Measurements from ENCODE around the gene CDRT15. TPM values are rescaled to one million over a fixed set of nuclear protein-coding genes. Genes with fewer than 3 reads are reported as not detected.
"Not testable (repeated sequence)": the region's sequence is repeated elsewhere in the genome, so short reads cannot be mapped to it uniquely, and the experiment has no call there.

Gene CDRT15
- total and polyA plus RNA-seq, 11 donors: not detected

GRCh38 chr17:14197586-14197985 is 39.1 kb downstream of the CDRT15 start:
- Histone ChIP-seq H3K4me1 (peaks cover 0 to 79% (median 20%) of the 10 kb centered on the region in 12 donors), H3K4me3 (no peak overlapping the region), H3K36me3 (peaks cover 0 to 14% (median 0%) of the 10 kb centered on the region in 9 donors), H3K27ac (peak overlapping the region in 3 of 12 donors; percentile 17 to 77 (median 46)), H3K27me3 (no peaks in the 10 kb centered on the region), H3K9me3 (no peaks in the 10 kb centered on the region)
- TF ChIP-seq, protein P1, sequence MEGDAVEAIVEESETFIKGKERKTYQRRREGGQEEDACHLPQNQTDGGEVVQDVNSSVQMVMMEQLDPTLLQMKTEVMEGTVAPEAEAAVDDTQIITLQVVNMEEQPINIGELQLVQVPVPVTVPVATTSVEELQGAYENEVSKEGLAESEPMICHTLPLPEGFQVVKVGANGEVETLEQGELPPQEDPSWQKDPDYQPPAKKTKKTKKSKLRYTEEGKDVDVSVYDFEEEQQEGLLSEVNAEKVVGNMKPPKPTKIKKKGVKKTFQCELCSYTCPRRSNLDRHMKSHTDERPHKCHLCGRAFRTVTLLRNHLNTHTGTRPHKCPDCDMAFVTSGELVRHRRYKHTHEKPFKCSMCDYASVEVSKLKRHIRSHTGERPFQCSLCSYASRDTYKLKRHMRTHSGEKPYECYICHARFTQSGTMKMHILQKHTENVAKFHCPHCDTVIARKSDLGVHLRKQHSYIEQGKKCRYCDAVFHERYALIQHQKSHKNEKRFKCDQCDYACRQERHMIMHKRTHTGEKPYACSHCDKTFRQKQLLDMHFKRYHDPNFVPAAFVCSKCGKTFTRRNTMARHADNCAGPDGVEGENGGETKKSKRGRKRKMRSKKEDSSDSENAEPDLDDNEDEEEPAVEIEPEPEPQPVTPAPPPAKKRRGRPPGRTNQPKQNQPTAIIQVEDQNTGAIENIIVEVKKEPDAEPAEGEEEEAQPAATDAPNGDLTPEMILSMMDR (IDR thresholded peaks at IDR 0.05): no peak
- TF ChIP-seq POLR2A (IDR thresholded peaks at IDR 0.05): no peak
- intact Hi-C loops (cut with DNase I): no loop called here
- no peak for DNase-seq
- WGBS, 4 donors: 38 to 91% (median 57%) methylated on average over 4 of the region's 4 CpGs
- peak in 3 of 4 donors; percentile 45 to 51 (median 50) for ATAC-seq

GRCh38 chr17:14197057-14197456 is 39.6 kb downstream of the CDRT15 start:
- H3K27ac ChIP-seq: peak overlapping the region in 1 of 12 donors; percentile 77
- no peaks in the 10 kb centered on the region for H3K9me3 ChIP-seq
- H3K4me1 ChIP-seq: peaks cover 0 to 74% (median 20%) of the 10 kb centered on the region in 12 donors
- ATAC-seq (no peak), DNase-seq (no peak)
- no peaks in the 10 kb centered on the region for H3K27me3 ChIP-seq
- TF ChIP-seq, protein P1 (IDR thresholded peaks at IDR 0.05): no peak
- no peak for TF ChIP-seq POLR2A (IDR thresholded peaks at IDR 0.05)
- WGBS, 4 donors: 93 to 95% (median 94%) methylated on average over 2 of the region's 2 CpGs
- intact Hi-C loops (cut with DNase I): no loop called here
- no peak overlapping the region for H3K4me3 ChIP-seq
- peaks cover 0 to 19% (median 3%) of the 10 kb centered on the region in 9 donors for H3K36me3 ChIP-seq

GRCh38 chr17:14196377-14196997 is 40.2 kb downstream of the CDRT15 start:
- ATAC-seq (no peak), DNase-seq (no peak)
- intact Hi-C loops (cut with DNase I): no loop called here
- Histone ChIP-seq H3K4me1 (peaks cover 0 to 69% (median 17%) of the 10 kb centered on the region in 12 donors), H3K27me3 (no peaks in the 10 kb centered on the region), H3K36me3 (peaks cover 0 to 19% (median 3%) of the 10 kb centered on the region in 9 donors), H3K27ac (peak overlapping the region in 1 of 12 donors; percentile 77), H3K4me3 (no peak overlapping the region), H3K9me3 (no peaks in the 10 kb centered on the region)
- TF ChIP-seq, protein P1 (IDR thresholded peaks at IDR 0.05): peak in 1 of 12 donors; percentile 10
- TF ChIP-seq POLR2A (IDR thresholded peaks at IDR 0.05): no peak
- WGBS, 4 donors: 78 to 95% (median 89%) methylated on average over 4 of the region's 4 CpGs

DNA sequence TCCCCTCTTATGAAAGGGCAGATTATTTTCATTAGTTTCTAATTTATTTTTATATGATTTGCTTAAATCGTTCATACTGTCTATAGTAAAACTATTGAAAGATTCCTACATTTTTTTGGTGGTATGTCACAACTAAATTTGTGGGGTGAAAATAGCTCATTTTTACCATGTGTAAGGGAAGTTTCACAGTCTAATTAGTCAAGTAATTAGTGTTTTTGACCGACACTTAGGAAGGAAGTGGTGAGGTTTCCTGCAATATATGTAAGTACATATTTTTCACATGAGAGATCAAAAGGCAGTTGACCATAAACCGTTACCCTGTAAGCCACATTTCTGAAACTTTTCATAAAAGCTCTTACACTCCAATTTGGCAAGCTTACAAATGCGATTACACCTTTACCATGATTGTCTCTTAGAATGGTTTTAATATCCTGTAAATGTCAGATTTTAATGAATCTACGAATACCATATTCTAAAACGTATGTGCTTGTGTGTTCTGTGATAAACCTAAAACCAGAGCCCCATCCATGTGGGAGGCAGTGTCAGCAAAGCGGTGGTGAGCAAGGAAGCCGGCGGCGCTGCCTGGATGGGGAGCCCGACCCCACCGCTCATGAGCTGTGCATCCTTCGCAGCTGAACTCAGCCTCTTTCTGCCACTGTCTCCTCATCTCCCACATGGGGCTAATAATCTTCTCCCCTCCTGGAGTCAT is 43.9 kb downstream of the CDRT15 start:
- DNase-seq; ATAC-seq; H3K27me3 ChIP-seq; H3K4me3 ChIP-seq; H3K9me3 ChIP-seq; intact Hi-C loops (cut with DNase I): not testable (repeated sequence)
- Histone ChIP-seq H3K36me3 (peaks cover 0 to 19% (median 3%) of the 10 kb centered on the region in 9 donors), H3K27ac (peak overlapping the region in 1 of 12 donors; percentile 67), H3K4me1 (peaks cover 0 to 33% (median 5%) of the 10 kb centered on the region in 12 donors)
- 80 to 91% (median 87%) methylated on average over 12 to 13 of the region's 13 CpGs for WGBS, 4 donors

GRCh38 chr17:14192039-14192438 is 44.6 kb downstream of the CDRT15 start:
- intact Hi-C loops (cut with DNase I); DNase-seq; H3K27me3 ChIP-seq; ATAC-seq; H3K4me3 ChIP-seq; H3K9me3 ChIP-seq; H3K27ac ChIP-seq: not testable (repeated sequence)
- 87 to 100% (median 89%) methylated on average over 3 to 11 of the region's 11 CpGs for WGBS, 4 donors
- H3K36me3 ChIP-seq: peaks cover 0 to 19% (median 3%) of the 10 kb centered on the region in 9 donors
- peaks cover 0 to 26% (median 0%) of the 10 kb centered on the region in 12 donors for H3K4me1 ChIP-seq

DNA sequence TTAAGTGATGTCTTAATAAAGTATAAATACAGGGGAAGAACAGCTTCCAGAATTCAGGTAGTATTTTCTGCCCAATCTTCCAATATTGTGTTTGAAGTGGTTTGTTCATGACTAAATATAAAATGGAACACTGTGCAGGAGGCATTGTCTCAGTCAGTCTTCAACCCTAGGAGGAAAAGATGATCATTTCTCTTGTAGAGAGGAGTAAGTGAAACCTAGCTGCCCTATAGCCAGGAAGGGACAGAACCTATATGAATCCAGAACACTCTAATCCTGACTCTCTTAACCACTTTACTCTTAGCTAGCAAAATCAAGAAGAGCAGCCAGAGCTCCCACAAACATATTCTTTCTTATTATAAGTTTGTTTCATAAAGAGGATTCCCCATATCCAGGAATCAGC is 45.2 kb downstream of the CDRT15 start:
- Histone ChIP-seq H3K36me3 (peaks cover 0 to 16% (median 3%) of the 10 kb centered on the region in 9 donors), H3K4me1 (peaks cover 0 to 20% (median 0%) of the 10 kb centered on the region in 12 donors)
- ATAC-seq; intact Hi-C loops (cut with DNase I); H3K27ac ChIP-seq; H3K4me3 ChIP-seq; H3K9me3 ChIP-seq; H3K27me3 ChIP-seq; DNase-seq: not testable (repeated sequence)

GRCh38 chr17:14190774-14191173 is 45.9 kb downstream of the CDRT15 start:
- Histone ChIP-seq H3K4me1 (peaks cover 0 to 13% (median 0%) of the 10 kb centered on the region in 12 donors), H3K36me3 (peaks cover 0 to 15% (median 3%) of the 10 kb centered on the region in 9 donors)
- DNase-seq; ATAC-seq; H3K4me3 ChIP-seq; H3K9me3 ChIP-seq; H3K27me3 ChIP-seq; H3K27ac ChIP-seq; intact Hi-C loops (cut with DNase I): not testable (repeated sequence)
- WGBS, 4 donors: 80 to 86% methylated on average over 1 of the region's 1 CpG; no CpG with 5 or more reads in 2 of the 4 donors

All from heart left ventricle (tissue), 16 donors.